ENCODE results near the gene GPR27.

GPR27 gene

GRCh38 chr3:71763426-71763825 is 9.8 kb downstream of the GPR27 start:
- no peak overlapping the region for H3K27ac ChIP-seq
- ChIA-PET POLR2A (ENCODE audit: low non-redundant PET) (no interaction called here), CTCF (no interaction called here)
- DNase-seq (ENCODE audit: low spot score): no peak
- no peak for TF ChIP-seq CTCF (conservative IDR thresholded peaks at IDR 0.05; ENCODE audit: low read depth)

GRCh38 chr3:71771126-71771525 is 17.5 kb downstream of the GPR27 start:
- ChIA-PET POLR2A (ENCODE audit: low non-redundant PET) (no interaction called here), CTCF (no interaction called here)
- no peak for TF ChIP-seq CTCF (conservative IDR thresholded peaks at IDR 0.05; ENCODE audit: low read depth)
- no peak for DNase-seq (ENCODE audit: low spot score)
- H3K27ac ChIP-seq: no peak overlapping the region

- DNase-seq (ENCODE audit: low spot score): no peak
- H3K27ac ChIP-seq: no peak overlapping the region
- TF ChIP-seq CTCF (conservative IDR thresholded peaks at IDR 0.05; ENCODE audit: low read depth): no peak
- ChIA-PET POLR2A (ENCODE audit: low non-redundant PET) (no interaction called here), CTCF (no interaction called here)
Observed at GRCh38 chr3:71771884-71772283, 18.2 kb downstream of the GPR27 start.

GRCh38 chr3:71776538-71776937 is 22.9 kb downstream of the GPR27 start:
- TF ChIP-seq CTCF (conservative IDR thresholded peaks at IDR 0.05; ENCODE audit: low read depth): no peak
- no peak for DNase-seq (ENCODE audit: low spot score)
- no peak overlapping the region for H3K27ac ChIP-seq
- ChIA-PET POLR2A (ENCODE audit: low non-redundant PET) (no interaction called here), CTCF (no interaction called here)

- ChIA-PET CTCF (interaction anchor here (0.7 kb wide), 1 partner anchor 1286 kb away, joined by 3 read pairs; no protein-coding TSS in a partner anchor), POLR2A (ENCODE audit: low non-redundant PET) (no interaction called here)
- no peak for DNase-seq (ENCODE audit: low spot score)
- no peak for TF ChIP-seq CTCF (conservative IDR thresholded peaks at IDR 0.05; ENCODE audit: low read depth)
- H3K27ac ChIP-seq: no peak overlapping the region
Observed at GRCh38 chr3:71778353-71778752, 24.7 kb downstream of the GPR27 start.

- no peak for TF ChIP-seq CTCF (conservative IDR thresholded peaks at IDR 0.05; ENCODE audit: low read depth)
- no peak for DNase-seq (ENCODE audit: low spot score)
- H3K27ac ChIP-seq: no peak overlapping the region
- ChIA-PET CTCF (no interaction called here), POLR2A (ENCODE audit: low non-redundant PET) (no interaction called here)
Observed at GRCh38 chr3:71779674-71780377, 26.2 kb downstream of the GPR27 start.
